Activated T-cell treated with anti-CD3 and anti-CD28 coated beads, Interleukin-2, amount 50 U/mL, for 72 hours (primary cell): ENCODE results near the gene AKT1. TPM values are rescaled to one million over a fixed set of nuclear protein-coding genes. Genes with fewer than 3 reads are reported as not detected.

ENCODE experiments used
- ATAC-seq, 2 donors: fragments of 150-1000 bp; cut with Tn5 transposase; replicated peaks in 1 of 2; 2 replicates each; pipeline ENCODE4 v1.10.0; 2021; ENCODE audit warnings: moderate library complexity in 2 of 2, mild to moderate bottlenecking in 1 of 2
- DNase-seq, 2 donors: peaks; one replicate each; pipeline ENCODE4 v3.0.0; 2021 to 2022; ENCODE audit warnings: mixed read lengths in 1 of 2
- H3K27ac Mint-ChIP-seq: one replicate; pipeline ENCODE4 v1.8.0; 2022; ENCODE audit warnings: mild to moderate bottlenecking, moderate library complexity, mixed read lengths
- H3K27me3 Mint-ChIP-seq: one replicate; pipeline ENCODE4 v1.8.0; 2022; ENCODE audit warnings: low read depth, mixed read lengths
- H3K36me3 Mint-ChIP-seq, 2 donors: one replicate each; pipeline ENCODE4 v1.8.0; 2022; ENCODE audit warnings: mixed read lengths in 2 of 2, mild to moderate bottlenecking in 1 of 2; ENCODE audit not compliant: insufficient read depth in 2 of 2
- H3K4me1 Mint-ChIP-seq: one replicate; pipeline ENCODE4 v1.8.0; 2022; ENCODE audit warnings: low read depth, mixed read lengths
- H3K4me3 Mint-ChIP-seq, 2 donors: one replicate each; pipeline ENCODE4 v1.8.0; 2022; ENCODE audit warnings: mild to moderate bottlenecking in 2 of 2, mixed read lengths in 2 of 2, moderate library complexity in 2 of 2
- H3K9me3 Mint-ChIP-seq, 2 donors: one replicate each; pipeline ENCODE4 v1.8.0; 2022; ENCODE audit warnings: mixed read lengths in 2 of 2
- total RNA-seq, 2 donors: library from RNA; stranded (reverse); gene quantifications; one replicate each; pipeline ENCODE4 v1.2.3, GENCODE V29; 2022

AKT1 gene
- total RNA-seq, 2 donors from 2014 or later = 98.0 to 113 TPM

DNA sequence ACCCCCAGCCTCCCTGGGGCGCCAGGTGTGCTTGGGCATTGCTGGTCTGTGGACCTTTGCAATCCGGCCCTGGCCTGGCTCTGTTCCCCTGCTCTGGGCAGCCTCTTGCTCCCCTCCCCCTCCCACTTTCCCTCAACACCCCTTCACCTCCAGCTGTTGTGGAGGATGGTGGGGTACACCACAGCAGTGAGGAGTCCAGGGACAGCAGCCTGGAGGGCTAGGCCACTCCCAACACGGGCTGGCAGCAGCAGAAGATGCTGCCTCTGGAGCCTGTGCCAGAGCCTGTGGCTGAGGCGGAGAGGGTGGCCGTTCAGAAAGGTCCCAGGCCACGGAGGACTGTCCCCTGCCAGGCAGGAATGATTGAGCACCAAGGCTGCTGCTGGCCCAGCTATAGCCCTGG lies 12.9 kb upstream of the AKT1 start:
- peaks cover 0 to 4% of the 10 kb centered on the region in 2 donors for H3K9me3 Mint-ChIP-seq
- H3K4me1 Mint-ChIP-seq = no peaks in the 10 kb centered on the region
- no peaks in the 10 kb centered on the region for H3K36me3 Mint-ChIP-seq
- H3K27me3 Mint-ChIP-seq = no peaks in the 10 kb centered on the region
- H3K27ac Mint-ChIP-seq = no peak overlapping the region
- DNase-seq (no peak), ATAC-seq (no peak)
- H3K4me3 Mint-ChIP-seq = no peak overlapping the region

DNA sequence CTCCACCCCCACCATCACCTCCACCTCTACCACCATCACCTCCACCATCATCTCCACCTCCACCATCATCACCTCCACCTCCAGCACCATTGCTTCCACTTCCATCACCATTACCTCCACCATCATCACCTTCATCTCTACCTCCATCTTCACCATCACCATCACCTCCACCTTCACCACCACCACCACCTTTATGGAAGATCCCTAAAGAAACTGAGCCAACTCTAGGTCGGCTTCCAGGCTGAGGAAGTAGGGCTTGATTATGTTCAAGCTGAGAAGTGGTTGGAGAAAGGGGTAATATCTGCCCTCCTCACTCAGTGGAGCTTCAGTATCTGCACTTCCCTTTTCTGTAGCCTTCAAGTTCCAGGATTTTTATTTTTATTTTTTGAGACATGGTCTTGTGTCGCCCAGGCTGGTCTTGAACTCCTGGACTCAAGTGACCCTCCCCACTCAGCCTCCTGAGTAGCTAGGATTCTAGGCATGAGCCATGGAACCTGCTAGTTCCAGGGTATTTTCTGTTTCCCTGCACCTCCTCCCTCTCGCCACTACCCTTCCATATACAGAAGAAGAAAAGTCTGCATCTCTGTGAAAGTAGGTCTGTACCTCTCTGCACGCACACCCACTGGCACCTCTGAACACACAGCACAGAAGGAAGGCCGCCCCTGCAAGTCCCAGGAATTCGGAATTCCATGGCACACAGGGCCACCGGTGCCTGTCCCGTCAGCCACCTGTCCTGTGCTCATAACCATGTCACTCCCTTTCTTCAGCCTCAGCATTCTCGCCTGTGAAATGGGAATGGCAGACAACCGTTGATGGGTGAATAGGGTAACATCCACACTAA lies 11.3 kb upstream of the AKT1 start:
- H3K4me1 Mint-ChIP-seq = peaks cover 6% of the 10 kb centered on the region
- no peak overlapping the region for H3K4me3 Mint-ChIP-seq
- no peak overlapping the region for H3K27ac Mint-ChIP-seq
- no peak for ATAC-seq
- no peak for DNase-seq
- H3K36me3 Mint-ChIP-seq = no peaks in the 10 kb centered on the region
- H3K27me3 Mint-ChIP-seq = no peaks in the 10 kb centered on the region
- H3K9me3 Mint-ChIP-seq = peaks cover 0 to 4% of the 10 kb centered on the region in 2 donors

DNA sequence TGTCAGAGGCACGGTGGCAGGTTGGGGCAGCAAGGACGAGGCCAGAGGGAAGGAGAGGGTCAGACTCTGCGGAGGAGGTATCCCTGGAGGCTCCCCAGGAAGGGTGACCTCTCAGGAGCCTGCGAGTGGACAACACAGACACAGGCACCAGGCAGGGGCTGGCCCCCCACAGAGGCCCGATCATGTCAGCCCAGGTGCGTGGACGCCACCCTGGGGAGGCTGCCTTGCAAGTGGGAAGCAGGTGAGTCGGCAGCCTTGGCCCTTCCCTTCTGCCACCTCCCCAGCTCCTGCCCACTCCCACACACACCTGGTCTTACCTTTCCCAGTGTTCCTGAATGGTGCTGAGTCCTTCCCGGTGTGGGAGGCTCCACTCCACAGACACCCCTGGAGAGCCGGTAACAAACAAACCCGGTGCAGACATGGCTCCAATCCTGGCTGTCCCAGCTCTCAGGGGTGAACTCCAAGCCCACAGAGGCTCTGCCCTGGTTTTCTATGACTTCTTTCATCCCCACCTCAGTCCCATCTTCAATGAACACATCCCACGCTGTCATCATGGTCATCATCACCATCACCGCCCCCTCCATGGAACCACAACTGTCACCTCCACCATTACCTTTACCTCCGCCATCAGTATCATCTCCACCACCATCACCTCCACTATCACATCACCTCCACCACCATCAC lies 10.5 kb upstream of the AKT1 start:
- Mint-ChIP-seq H3K9me3 (peaks cover 0 to 4% of the 10 kb centered on the region in 2 donors), H3K27me3 (no peaks in the 10 kb centered on the region), H3K4me1 (peaks cover 12% of the 10 kb centered on the region), H3K4me3 (no peak overlapping the region), H3K36me3 (no peaks in the 10 kb centered on the region), H3K27ac (no peak overlapping the region)
- DNase-seq (no peak), ATAC-seq (no peak)

DNA sequence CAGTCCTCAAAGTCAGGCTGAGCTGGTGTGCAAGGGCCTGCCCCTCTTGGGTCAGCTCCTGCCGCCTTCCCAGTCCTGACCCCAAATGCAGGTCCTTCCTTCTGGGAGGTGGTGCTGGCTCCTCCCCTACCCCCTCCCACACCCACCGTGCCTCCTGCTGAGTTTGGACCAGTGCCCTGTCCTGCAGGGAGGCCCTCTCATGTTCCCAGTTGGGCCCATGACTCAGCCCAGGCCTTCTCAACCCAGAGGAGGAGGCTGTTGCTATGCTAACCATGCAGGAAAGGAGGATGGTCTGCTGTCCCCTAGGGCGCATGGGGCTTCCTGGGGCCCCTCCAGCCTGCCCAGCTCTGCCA lies 9.8 kb upstream of the AKT1 start:
- H3K4me3 Mint-ChIP-seq = no peak overlapping the region
- DNase-seq = no peak
- H3K27me3 Mint-ChIP-seq = no peaks in the 10 kb centered on the region
- ATAC-seq = no peak
- no peak overlapping the region for H3K27ac Mint-ChIP-seq
- peaks cover 12% of the 10 kb centered on the region for H3K4me1 Mint-ChIP-seq
- H3K36me3 Mint-ChIP-seq = no peaks in the 10 kb centered on the region
- peaks cover 0 to 4% of the 10 kb centered on the region in 2 donors for H3K9me3 Mint-ChIP-seq

DNA sequence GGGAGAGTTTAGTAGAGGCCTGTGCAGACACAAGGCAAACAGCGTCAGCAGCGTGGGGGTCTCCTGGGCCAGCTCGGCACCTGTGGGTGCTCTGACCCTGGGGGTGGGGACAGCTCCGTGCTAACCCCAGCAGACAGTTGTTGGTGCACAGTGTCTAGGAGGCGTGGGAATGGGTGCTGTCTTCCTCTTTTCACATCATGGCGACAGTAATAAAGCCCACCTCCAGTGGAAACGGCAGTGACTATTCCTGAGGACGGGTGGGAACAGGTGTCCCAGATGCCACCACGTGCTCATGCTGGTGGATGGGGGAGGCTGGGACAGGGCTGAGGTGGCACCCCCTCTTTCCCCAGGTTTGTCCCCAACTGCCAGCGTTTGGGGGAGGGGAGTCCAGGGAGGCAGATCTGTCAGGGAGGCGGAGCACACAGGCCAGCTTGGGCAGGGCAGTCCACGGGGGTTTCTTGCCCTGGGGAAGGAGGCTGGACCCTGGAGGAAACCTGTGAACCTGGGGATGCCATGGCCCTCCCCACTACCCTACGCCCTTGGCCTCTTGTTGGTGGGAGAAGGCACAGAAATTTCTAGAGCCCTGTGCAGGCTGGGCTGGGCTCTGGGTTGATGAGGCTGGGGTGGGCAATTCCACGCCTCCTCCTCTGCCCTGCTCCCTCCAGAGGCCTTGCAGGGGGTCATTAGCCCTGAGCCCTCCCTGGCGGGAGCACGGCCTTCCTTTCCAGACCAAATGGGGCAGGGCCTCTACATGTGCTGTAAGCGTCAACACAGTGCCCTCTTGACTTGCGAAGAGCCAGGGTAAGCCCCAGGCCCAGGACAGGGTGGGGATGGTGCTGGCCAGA lies 9.2 kb upstream of the AKT1 start:
- ATAC-seq = no peak
- Mint-ChIP-seq H3K27ac (no peak overlapping the region), H3K4me1 (peaks cover 17% of the 10 kb centered on the region), H3K9me3 (peaks cover 0 to 4% of the 10 kb centered on the region in 2 donors), H3K27me3 (no peaks in the 10 kb centered on the region), H3K36me3 (no peaks in the 10 kb centered on the region), H3K4me3 (no peak overlapping the region)
- no peak for DNase-seq

DNA sequence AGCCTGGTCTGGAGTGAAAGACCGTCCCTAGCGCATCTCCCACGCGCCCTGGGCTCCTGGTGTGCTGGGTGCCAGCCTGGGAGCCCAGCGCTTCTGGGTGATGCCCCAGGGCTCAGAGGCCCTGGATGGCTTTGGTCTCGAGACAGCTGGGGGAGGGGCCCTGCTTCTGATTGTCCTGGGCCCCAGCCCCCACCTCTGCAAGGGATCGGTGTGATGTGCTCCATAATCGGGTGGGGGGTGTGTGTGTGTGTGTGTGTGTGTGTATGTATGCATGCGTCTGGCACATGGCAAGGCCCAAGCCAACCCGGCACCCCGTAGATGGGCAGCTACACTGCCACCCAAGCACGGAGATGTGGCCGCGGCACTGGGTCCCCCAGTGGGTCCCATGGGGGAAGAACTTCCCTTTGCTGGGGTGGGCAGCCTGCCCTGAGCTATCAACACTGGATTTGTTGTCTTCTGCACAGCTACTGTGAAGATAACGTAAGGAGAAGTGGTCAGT lies 8.4 kb upstream of the AKT1 start:
- Mint-ChIP-seq H3K36me3 (no peaks in the 10 kb centered on the region), H3K9me3 (peaks cover 0 to 4% of the 10 kb centered on the region in 2 donors), H3K27ac (no peak overlapping the region), H3K27me3 (no peaks in the 10 kb centered on the region), H3K4me1 (peaks cover 20% of the 10 kb centered on the region), H3K4me3 (no peak overlapping the region)
- DNase-seq (no peak), ATAC-seq (no peak)

DNA sequence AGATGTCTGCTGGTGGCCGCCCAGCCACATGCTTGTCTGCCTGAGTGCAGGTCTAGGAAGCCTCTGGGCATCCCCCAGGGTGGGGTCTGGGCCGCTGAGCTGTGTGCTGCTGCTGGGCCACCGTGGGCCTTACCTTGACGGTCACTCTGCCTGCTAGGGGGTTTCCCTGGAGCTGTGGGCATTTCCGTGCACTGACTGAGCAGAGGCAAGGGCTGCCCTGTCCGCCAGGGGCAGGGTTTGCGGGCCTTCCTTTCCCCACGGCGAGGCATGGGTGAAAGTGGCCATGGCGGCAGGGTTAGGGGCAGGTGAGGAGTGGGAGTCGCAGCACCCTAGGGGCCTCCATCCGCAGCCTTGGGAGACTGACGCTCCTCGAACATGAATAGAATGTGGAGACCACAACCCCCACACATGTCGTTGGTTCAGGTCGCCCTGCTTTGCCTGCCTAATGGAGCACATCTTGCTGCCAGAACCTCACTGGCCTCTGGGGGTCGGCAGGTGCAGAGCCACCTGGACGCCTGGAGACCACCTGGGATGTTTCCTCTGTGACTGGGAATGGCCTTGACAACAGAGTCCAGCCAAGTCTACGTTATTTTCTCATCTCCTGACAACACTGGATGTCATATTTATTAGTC lies 7.8 kb upstream of the AKT1 start:
- Mint-ChIP-seq H3K4me1 (peaks cover 20% of the 10 kb centered on the region), H3K27ac (no peak overlapping the region), H3K27me3 (no peaks in the 10 kb centered on the region), H3K4me3 (no peak overlapping the region), H3K9me3 (peaks cover 0 to 4% of the 10 kb centered on the region in 2 donors), H3K36me3 (no peaks in the 10 kb centered on the region)
- DNase-seq (no peak), ATAC-seq (no peak)

DNA sequence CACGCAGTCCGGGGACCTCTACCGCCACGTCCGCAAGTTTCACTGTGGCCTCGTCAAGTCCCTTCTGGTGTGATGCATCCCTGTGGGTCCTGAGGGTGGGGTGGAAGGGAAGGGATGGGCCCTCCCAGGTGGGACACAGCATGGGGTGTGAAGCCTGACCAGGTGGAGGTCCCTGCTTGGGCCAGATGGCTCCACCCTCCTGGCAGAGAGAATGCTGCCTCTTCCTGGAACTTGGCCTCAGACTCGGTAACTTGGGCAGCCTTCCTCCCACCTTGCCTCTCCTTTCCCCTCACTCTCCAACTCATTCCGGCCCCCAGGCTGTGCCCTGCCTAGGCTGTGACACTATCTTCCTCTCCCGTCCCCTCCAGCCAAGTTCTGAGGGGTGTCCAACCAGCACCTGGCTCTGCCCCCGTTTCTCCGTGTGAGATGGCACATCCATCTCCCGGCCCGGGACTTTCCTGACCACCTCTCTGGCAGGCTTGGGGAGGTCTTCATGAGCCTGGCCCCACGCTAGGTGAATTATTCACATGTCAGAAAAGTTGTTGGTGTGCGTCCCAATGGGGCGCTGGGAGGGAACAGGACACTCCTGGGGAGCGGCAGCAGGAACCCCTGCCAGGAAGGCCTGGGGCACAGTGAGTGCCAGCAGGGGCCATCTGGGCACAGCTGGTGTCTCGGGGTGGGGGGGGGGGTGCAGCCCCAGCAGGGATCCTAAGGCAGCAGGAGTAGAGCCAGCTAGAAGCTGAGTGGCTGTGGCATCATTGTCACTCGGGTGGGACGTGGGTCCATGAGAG lies 7.0 kb upstream of the AKT1 start:
- Mint-ChIP-seq H3K9me3 (peaks cover 0 to 4% of the 10 kb centered on the region in 2 donors), H3K27me3 (no peaks in the 10 kb centered on the region), H3K27ac (no peak overlapping the region), H3K4me1 (peaks cover 20% of the 10 kb centered on the region), H3K4me3 (peak overlapping the region; percentile 11 to 58), H3K36me3 (no peaks in the 10 kb centered on the region)
- no peak for DNase-seq
- ATAC-seq = no peak

DNA sequence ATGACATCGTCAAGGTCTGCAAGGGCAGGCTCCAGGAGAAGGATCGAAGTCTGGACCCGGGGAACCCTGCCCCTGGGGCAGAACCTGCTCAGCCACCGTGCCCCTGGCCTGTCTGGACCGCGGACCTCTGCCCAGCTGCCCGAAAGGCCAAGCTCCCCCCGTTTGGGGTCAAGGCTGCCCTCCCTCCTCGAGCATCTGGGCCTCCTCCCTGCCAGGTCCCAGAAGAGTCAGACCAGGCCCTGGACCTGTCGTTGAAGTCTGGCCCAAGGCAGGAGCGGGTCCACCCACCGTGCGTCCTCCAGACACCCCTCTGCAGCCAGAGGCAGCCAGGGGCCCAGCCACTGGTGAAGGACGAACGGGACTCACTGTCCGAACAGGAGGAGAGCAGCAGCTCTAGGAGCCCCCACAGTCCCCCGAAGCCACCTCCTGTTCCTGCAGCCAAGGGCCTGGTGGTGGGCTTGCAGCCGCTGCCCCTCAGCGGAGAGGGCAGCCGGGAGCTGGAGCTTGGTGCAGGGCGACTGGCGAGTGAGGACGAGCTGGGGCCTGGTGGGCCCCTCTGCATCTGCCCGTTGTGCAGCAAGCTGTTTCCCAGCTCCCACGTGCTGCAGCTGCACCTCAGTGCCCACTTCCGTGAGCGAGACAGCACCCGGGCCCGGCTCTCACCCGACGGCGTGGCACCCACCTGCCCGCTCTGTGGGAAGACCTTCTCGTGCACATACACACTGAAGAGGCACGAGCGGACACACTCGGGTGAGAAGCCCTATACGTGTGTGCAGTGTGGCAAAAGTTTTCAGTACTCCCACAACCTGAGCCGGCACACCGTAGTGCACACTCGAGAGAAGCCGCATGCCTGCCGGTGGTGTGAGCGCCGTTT lies 6.2 kb upstream of the AKT1 start:
- ATAC-seq = no peak
- H3K36me3 Mint-ChIP-seq = no peaks in the 10 kb centered on the region
- peaks cover 27% of the 10 kb centered on the region for H3K4me1 Mint-ChIP-seq
- H3K4me3 Mint-ChIP-seq = peak overlapping the region; percentile 89 to 95
- DNase-seq = no peak
- peaks cover 0 to 4% of the 10 kb centered on the region in 2 donors for H3K9me3 Mint-ChIP-seq
- H3K27ac Mint-ChIP-seq = no peak overlapping the region
- no peaks in the 10 kb centered on the region for H3K27me3 Mint-ChIP-seq

DNA sequence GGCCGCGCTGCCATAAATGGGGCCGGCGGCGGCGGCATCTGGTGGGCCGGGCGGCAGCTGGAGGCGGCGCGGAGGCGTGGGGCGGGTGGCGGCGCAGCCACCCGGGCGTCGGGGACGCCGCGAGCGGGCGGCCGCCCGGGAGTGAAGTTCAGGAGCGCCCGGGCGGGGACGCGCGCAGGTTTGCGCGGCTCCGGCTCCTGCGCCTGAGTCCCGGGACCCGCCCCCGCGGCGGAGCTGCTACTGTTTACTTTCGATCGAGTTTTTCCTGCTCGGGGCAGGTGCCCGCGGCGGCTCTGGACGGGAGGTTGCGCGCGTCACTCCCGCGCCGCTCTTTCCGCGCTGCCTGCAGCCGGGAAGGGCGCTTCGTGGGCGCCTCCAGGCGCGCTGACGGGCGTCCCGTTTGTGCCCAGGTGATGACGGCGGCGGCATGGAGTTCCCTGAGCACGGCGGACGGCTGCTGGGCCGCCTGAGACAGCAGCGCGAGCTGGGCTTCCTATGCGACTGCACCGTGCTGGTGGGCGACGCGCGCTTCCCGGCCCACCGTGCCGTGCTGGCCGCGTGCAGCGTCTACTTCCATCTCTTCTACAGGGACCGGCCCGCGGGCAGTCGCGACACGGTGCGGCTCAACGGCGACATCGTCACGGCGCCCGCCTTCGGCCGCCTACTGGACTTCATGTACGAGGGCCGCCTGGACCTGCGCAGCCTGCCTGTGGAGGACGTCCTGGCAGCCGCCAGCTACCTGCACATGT lies 5.4 kb upstream of the AKT1 start, which contains the start of gene ZBTB42:
Gene ZBTB42, plus strand, starts transcription at position 331 of the 749 bp plus-strand sequence. Its CDS starts 97 bp downstream, at position 428.
- Mint-ChIP-seq H3K36me3 (no peaks in the 10 kb centered on the region), H3K27ac (peak within 1 kb of the TSS; percentile 57), H3K9me3 (no peaks in the 10 kb centered on the region), H3K4me3 (peak within 1 kb of the TSS; percentile 89 to 95), H3K4me1 (peaks cover 35% of the 10 kb centered on the region), H3K27me3 (no peaks in the 10 kb centered on the region)
- ATAC-seq (peak; percentile 9 to 54), DNase-seq (peak; percentile 71 to 74)
